Measurements from ENCODE around the gene ARHGAP10. TPM values are rescaled to one million over a fixed set of nuclear protein-coding genes. Genes with fewer than 3 reads are reported as not detected.
A peak's percentile ranks its signal among the peaks of the same experiment; 100 is the strongest.
"Not testable (repeated sequence)": the region's sequence is repeated elsewhere in the genome, so short reads cannot be mapped to it uniquely, and the experiment has no call there.

ARHGAP10 gene
- total RNA-seq, 1 experiment from 2014 or later, result 7.7 TPM

DNA sequence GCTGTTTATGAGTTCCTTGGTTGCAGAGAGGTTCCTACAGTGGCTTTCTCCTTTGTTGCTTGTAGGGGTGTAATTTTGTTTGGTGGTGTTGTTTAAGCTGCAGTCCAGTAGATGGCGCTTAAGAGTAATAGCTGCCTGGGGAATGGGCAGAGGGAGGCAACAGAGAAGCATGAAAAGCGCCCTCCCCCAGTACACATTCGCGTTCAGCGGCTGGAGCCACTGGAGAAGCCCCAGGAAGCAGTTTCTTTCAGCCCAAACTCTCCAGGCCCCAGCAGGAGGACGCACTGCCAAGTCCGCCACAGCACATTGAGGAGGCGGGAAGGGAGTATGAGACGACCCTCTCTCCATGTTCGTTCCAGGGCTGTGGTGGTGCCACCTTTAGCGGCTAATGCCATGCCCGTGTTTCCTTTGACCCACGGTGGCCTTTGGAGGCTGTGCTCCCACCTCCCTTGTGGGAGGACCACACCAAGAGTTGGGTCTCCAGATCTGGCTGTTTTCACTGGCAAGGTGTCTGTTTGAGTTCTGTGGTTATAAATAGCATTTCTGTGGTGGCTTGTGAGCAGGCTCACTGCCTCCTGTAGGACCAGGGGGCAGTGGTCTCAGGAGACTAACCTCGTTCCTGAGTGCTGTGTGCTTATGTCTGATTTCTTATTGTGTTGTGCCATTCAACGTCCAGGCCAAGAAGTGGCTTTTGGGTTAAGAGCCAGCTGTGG lies 252.3 kb downstream of the ARHGAP10 start:
- peak; percentile 13 for DNase-seq (ENCODE audit: low read depth)

DNA sequence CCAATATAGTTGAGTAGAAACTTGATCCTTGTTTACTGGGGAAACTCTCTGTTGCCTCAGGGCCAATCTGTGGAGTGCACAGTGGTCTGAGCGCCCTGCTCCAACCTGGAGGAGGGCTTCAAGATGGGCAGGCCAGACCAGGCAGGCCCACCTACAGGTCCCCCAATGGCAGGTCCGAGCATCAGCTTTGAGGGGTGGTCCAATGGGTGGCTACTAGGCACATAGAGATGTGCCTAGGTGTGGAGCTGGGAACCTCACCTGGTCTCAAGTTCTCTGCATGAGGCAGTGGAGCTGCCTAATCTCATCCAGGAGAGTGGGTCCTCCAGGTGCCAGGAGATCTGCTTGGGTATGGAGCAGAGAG lies 252.9 kb downstream of the ARHGAP10 start:
- no peak for DNase-seq (ENCODE audit: low read depth)

GRCh38 chr4:147985376-147985775 lies 253.5 kb downstream of the ARHGAP10 start:
- DNase-seq (ENCODE audit: low read depth), result no peak

- DNase-seq (ENCODE audit: low read depth), result no peak
Observed at GRCh38 chr4:147987252-147987651, 255.4 kb downstream of the ARHGAP10 start.

- no peak for DNase-seq (ENCODE audit: low read depth)
Observed at GRCh38 chr4:147991543-147992283, 259.8 kb downstream of the ARHGAP10 start.

GRCh38 chr4:147994076-147994475 lies 262.2 kb downstream of the ARHGAP10 start:
- no peak for DNase-seq (ENCODE audit: low read depth)

GRCh38 chr4:147994491-147995385 lies 262.9 kb downstream of the ARHGAP10 start:
- no peak for DNase-seq (ENCODE audit: low read depth)

GRCh38 chr4:147996859-147997258 lies 265.0 kb downstream of the ARHGAP10 start:
- DNase-seq (ENCODE audit: low read depth), result no peak

- DNase-seq (ENCODE audit: low read depth), result not testable (repeated sequence)
Observed at GRCh38 chr4:148000038-148000437, 268.1 kb downstream of the ARHGAP10 start.

- peak; percentile 41 for DNase-seq (ENCODE audit: low read depth)
Observed at GRCh38 chr4:148004228-148004857, 272.5 kb downstream of the ARHGAP10 start.

DNA sequence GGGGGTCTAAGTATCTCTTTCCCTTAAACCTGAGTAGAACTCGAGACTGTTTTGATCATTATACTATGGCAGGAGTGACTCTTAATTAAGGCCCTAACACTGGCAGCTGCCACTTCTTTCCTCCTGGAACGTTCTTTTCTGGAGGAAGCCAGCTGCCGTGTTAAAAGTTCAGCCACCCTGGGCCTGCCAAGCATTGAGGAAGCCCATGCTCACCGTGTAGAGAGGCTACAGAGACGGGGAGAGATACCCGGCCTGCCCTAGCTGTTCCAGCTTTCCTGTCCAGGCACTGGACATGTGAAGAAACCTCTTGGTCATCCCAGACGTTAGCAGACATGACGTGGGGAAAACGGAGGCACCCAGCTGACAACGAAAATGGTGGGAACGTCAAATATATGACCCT lies 274.1 kb downstream of the ARHGAP10 start:
- no peak for DNase-seq (ENCODE audit: low read depth)

- DNase-seq (ENCODE audit: low read depth), result peak; percentile 83
Observed at GRCh38 chr4:148007314-148007760, 275.4 kb downstream of the ARHGAP10 start.

GRCh38 chr4:148007792-148008191 lies 275.9 kb downstream of the ARHGAP10 start:
- DNase-seq (ENCODE audit: low read depth), result no peak

GRCh38 chr4:148015058-148015457 lies 283.2 kb downstream of the ARHGAP10 start:
- no peak for DNase-seq (ENCODE audit: low read depth)

- no peak for DNase-seq (ENCODE audit: low read depth)
Observed at GRCh38 chr4:148015468-148015867, 283.6 kb downstream of the ARHGAP10 start.

- no peak for DNase-seq (ENCODE audit: low read depth)
Observed at GRCh38 chr4:148016063-148016637, 284.3 kb downstream of the ARHGAP10 start.

GRCh38 chr4:148017801-148018200 lies 285.9 kb downstream of the ARHGAP10 start:
- no peak for DNase-seq (ENCODE audit: low read depth)

GRCh38 chr4:148021686-148022085 lies 289.8 kb downstream of the ARHGAP10 start:
- no peak for DNase-seq (ENCODE audit: low read depth)

- DNase-seq (ENCODE audit: low read depth), result no peak
Observed at GRCh38 chr4:148022975-148023374, 291.1 kb downstream of the ARHGAP10 start.

- no peak for DNase-seq (ENCODE audit: low read depth)
Observed at GRCh38 chr4:148023512-148024181, 291.8 kb downstream of the ARHGAP10 start.

DNA sequence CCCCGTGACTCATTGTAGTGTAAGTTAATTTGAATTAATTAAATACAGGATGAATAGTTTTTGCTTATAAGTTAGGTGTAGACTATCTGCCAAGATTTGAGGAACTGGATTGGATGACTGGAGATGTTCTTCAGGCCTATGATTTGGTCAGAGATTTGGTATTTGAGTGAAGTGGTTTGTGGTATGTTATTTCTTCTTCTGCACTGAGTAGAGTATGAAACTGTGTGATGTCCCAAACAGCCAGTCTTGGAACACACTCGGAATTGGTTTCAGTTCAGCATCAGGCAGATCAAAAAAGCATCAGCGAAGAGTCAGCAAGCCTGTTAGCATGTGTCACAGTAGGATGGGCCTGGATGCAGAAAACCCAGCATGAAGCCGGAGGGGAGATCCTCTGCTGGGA lies 294.1 kb downstream of the ARHGAP10 start:
- no peak for DNase-seq (ENCODE audit: low read depth)
